GM12874 (cell line): ENCODE data around the gene MFSD12.
A peak's percentile ranks its signal among the peaks of the same experiment; 100 is the strongest.

Source experiments
- TF ChIP-seq, protein P1 (sequence below): IDR thresholded peaks from 2 replicates; pipeline ENCODE4 v1.5.1; 2011; ENCODE audit warnings: low read depth, mild to moderate bottlenecking, control low read depth, low read length, moderate library complexity; ENCODE audit not compliant: insufficient read depth

MFSD12 gene

DNA sequence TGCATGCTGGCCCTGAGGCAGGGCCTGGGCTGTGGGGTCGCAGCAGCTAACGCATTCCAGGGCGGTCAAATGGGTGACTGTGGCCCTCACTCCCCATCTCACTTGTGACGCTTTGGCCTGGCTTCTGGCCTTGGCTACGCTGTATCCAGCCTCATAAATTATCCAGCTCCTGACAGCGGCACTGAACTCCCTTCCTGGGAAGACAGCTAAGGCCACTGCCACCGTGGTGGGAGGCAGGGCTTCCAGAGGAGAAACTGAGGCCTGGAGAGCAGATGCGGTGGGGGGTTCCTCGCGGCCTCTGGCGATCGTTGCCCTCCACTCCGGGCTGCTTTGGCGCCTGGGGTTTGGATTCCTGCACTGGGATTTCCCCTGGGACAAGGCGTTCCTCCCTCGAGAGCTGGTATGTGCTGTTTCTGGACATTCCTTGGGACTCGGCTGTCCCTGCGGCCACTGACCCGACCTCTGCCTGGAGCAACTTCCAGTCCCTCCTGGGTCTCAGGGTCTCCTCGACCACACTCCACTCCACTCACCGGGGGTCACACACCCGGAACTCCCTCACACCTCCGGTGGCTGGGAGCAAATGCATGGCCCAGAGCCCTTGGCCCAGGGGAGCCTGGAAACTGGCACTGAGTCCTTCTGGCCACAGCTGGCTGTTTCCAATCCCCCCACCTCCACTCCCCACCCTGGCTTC lies 45.9 kb upstream of the MFSD12 start:
- TF ChIP-seq, protein P1, sequence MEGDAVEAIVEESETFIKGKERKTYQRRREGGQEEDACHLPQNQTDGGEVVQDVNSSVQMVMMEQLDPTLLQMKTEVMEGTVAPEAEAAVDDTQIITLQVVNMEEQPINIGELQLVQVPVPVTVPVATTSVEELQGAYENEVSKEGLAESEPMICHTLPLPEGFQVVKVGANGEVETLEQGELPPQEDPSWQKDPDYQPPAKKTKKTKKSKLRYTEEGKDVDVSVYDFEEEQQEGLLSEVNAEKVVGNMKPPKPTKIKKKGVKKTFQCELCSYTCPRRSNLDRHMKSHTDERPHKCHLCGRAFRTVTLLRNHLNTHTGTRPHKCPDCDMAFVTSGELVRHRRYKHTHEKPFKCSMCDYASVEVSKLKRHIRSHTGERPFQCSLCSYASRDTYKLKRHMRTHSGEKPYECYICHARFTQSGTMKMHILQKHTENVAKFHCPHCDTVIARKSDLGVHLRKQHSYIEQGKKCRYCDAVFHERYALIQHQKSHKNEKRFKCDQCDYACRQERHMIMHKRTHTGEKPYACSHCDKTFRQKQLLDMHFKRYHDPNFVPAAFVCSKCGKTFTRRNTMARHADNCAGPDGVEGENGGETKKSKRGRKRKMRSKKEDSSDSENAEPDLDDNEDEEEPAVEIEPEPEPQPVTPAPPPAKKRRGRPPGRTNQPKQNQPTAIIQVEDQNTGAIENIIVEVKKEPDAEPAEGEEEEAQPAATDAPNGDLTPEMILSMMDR: no peak

DNA sequence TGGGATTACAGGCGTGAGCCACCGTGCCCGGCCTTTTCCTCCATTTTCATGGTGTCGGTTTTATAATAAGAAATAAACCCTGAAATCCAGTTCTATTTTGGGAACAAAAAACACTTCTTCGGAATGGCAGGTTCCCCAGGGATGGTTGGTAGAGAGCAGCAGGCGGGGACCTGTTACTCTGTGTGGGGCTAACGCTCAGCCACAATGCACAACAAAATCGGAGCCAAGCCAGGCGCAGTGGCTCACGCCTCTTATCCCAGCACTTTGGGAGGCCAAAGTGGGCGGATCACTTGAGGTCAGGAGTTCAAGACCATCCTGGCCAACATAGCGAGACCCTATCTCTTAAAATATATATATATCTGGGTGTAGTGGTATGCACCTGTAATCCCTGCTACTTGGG lies 43.6 kb upstream of the MFSD12 start:
- TF ChIP-seq, protein P1: no peak

DNA sequence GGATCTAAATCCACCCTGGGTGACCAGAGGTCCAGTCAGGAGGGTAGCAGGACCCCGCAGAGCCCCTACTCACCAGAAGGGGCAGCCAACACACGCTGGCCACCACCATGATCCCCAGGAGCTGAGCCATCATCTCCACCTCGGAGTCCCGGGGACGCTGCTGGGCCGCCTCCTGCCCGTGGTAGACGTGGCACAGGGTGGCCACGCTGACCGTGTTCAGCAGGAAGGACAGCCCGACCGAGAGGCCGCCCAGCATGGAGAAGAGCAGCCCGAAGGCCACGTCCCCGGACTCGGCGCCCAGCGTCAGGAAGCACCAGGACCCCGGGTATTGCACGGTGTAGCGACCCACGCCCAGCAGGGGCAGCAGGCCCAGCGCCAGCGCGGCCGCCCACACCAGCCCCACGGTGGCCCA lies 42.4 kb upstream of the MFSD12 start:
- TF ChIP-seq, protein P1: 0 out of 2 replicates have a peak, but pooled peaks have one; percentile 2

DNA sequence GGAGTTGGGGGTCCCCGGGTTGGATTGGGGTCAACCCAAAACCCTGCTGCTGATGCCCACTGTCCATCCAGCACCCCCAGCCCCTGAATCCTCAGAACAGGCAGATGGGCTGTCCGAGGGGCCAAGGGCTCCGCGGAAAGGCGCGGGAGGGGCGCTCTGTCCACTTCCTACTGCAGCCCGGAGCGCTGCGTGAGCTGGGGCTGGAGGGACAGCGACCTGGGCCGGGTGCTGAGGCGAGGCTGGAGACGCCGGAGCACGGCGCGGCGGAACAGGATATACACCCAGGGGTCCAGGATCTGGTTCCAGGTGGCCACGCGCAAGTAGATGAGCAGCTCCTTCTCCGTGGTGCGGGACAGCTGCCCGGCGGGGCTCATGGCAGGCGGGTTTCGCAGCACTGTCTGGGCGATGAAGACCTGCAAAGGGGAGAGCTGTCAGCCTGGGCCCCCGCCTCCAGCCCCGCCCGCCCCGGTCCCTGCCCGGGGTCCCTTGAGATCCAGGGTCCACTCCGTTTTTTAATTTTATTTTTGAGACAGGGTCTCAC lies 38.2 kb upstream of the MFSD12 start:
- TF ChIP-seq, protein P1: no peak

DNA sequence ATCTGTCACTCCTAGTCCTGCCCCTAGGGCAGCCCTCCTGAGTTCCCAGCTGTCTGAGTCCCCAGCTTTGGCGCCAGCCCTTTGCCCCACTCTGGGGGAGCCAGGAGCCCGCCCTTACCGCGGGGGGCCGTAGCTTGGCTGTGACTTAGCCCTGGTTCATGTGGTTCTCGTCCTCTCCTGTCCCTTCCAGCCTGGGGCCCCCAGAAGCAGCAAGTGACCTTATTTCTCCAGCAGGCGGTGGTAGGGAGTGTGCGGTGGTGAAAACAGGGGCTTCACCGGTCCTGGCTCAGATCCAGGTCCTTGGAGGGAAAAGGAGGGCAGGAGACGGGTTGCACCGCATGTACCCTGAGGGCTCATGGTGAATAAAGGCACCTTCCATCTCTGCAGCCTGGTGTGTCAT lies 35.8 kb upstream of the MFSD12 start:
- TF ChIP-seq, protein P1: no peak

DNA sequence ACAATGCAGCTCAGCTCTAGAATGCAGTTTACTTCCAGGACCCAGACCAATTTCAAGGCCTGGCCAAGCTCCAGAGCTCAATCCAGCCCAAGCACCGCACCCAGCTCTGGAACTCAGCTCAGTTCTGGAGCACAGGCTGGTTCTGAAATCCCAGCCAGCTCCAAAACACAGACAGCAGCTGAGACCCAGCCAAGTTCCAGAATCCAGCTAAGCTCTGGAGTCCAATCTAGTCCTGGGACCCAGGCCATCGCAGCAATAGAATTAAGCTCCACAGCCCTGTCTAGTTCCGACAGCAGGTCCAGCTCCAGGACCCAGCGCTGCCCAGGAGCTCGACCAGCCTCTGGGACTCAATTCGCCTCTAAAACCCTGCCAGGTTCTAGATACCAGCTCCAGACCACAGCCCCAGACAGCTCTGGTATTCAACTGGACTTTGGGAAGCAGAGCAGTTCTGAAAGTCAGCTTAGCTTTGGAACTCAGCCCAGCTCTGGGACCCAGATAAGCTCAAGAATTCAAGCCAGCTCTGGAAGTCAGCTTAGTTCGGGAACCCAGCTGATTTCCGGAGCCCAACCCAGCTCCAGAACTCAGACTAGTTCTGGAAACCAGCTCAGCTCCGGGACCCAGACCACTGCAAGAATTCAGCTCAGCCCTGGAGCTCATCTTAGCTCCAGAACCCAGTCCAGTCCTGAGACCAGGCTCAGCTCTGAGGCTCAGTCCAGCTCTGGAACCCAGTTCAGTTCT lies 34.7 kb upstream of the MFSD12 start:
- TF ChIP-seq, protein P1: no peak

DNA sequence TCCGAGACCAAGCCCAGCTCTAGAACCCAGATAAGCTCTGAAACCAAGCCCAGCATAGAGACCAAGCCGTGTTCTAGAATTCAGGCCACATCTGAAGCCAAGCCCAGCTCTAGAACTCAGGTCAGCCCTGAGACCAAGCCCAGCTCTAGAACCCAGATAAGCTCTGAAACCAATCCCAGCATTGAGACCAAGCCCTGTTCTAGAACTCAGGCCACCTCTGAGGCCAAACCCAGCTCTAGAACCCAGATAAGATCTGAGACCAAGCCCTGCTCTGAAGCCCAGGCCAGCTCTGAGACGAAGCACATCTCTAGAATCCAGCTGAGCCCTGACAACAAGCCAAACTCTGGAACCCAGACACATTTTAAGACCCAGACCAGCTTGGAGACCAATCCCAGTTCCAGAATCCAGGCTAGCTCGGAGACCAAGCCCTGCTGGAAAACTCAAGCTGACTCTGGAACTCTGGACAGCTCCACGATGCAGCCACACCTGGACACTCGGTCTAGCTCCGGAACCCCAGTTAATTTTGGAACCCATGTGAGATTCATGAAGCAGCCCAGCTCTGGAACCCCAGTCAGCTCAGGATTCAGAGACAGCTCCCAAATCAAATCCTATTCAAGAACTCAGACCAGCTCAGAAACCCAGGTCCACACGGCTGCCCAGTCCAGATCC lies 33.7 kb upstream of the MFSD12 start:
- TF ChIP-seq, protein P1: no peak
